ENCODE measurements around the gene RSPH6A.
"Not testable (repeated sequence)": the region's sequence is repeated elsewhere in the genome, so short reads cannot be mapped to it uniquely, and the experiment has no call there.

The RSPH6A gene

DNA sequence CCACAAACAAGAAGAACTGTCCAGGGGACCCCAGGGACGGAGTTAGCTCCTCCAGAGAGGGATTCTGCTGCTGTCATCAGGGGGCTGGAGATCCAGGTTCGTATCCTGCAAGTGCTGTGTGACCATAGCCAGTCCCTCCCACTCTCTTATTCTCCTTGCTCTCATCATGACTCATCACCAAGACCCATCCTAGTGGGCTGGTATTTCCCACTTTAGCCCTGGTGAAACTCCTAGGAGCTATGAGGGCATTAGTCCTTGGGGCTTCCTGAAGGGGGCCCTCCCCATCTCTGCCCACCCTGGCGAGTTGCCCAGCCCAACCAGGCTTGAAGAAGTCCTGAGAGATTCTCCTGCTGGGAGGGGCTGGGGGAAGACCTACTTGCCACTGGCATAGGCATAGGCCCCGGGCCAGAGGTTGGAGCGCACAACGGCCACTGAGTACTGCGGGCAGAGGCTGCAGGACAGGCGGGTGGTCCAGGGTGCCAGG, 15.0 kb downstream of the RSPH6A start:
- DNase-seq (ENCODE audit: low read depth): no peak

- DNase-seq (ENCODE audit: low read depth): not testable (repeated sequence)
Observed at GRCh38 chr19:45799541-45799940, 15.6 kb downstream of the RSPH6A start.

- DNase-seq (ENCODE audit: low read depth): peak; percentile 42
Observed at GRCh38 chr19:45798995-45799517, 16.1 kb downstream of the RSPH6A start.

DNA sequence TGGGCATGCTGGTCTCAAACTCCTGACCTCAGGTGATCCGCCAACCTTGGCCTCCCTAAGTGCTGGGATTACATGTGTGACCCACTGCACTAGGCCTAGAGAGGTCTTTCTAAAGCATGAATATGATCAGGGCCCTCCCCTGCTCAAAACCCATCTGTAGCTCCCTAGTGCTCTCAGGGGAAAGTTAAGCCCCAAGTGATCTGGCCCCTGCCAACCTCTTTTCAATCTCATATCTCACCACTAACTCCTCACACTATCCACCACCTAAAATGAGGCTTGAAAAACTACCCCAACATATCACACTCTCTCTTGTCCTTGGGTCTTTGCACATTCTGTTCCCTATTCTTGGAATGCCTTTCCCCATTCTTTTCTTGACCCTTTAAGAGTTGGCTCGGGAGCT, 20.5 kb downstream of the RSPH6A start:
- DNase-seq (ENCODE audit: low read depth): no peak

DNA sequence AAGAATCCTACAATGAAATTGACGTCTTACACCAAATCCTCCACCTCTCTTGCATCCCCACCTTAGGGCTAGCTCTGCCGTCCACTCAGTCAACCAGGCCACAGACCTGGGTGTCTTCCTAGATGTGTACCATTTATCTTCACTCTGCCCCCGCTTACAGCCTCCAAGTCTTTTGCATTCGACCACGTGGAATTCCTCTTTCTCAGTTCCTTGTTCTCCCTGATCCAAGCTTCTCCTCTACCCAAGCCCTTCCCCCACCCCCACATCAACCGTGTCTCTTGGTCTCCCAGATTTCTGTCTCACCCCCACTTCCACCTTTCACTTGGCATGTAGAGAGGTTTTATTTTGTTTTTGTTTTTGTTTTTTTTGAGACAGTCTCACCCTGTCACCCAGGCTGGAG, 21.2 kb downstream of the RSPH6A start:
- no peak for DNase-seq (ENCODE audit: low read depth)

DNA sequence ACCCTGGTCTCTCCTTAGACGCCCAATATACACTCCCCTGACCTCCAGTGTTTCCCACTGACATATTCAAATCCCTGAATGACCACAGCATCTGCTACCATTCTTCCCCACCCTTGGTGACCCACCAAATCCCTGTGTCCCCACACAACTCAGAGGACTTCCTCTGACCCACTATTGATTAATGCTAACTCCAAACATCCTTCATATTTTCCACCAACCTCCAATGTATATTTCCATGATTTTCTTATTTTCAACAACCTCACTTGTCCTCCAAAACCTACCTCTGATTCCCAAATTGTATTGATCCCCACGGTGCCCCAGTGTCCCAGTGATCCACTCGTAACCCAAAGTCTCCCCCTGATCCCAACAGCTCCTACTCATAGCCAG, 21.9 kb downstream of the RSPH6A start:
- no peak for DNase-seq (ENCODE audit: low read depth)

DNA sequence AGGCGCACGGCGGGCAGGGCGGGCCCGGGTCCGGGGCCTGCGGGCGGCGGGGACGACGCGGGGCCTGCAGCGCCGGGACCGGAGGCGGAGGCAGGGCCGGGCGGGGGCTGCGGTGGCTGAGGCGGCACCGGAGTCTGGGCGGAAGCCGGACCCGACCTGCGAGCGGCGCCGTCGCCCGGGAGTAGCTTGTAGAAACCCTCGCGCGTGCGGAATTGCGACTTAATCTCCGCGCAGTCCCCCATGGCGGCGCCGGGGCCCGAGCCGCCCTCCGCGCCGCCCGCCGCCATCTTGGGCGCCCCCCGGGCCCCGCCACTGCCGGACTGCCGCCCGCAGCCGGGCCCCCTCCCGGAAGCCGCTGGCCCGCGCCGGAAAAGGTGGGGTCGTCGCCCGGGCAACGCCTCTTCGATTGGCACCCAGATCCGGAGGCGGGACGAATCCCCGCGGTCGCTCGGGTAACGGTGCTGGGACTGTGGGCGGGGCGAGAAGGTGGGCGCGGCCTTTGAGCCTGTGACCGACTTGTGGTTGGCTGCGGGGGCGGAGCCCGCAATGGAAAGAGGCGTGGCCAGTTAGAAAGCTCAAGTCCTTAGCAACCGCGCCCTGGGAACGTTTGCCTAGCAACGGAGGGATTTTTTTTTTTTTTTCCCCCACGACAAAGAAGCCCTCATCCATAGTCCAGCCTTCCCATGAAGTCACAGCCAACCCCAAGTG, 22.5 kb downstream of the RSPH6A start, which contains the start of gene DMWD:
Gene DMWD, minus strand, starts transcription at position 376 of the 708 bp plus-strand sequence. Its CDS starts 89 bp downstream, at position 287.
- peak; percentile 99 for DNase-seq (ENCODE audit: low read depth)

DNA sequence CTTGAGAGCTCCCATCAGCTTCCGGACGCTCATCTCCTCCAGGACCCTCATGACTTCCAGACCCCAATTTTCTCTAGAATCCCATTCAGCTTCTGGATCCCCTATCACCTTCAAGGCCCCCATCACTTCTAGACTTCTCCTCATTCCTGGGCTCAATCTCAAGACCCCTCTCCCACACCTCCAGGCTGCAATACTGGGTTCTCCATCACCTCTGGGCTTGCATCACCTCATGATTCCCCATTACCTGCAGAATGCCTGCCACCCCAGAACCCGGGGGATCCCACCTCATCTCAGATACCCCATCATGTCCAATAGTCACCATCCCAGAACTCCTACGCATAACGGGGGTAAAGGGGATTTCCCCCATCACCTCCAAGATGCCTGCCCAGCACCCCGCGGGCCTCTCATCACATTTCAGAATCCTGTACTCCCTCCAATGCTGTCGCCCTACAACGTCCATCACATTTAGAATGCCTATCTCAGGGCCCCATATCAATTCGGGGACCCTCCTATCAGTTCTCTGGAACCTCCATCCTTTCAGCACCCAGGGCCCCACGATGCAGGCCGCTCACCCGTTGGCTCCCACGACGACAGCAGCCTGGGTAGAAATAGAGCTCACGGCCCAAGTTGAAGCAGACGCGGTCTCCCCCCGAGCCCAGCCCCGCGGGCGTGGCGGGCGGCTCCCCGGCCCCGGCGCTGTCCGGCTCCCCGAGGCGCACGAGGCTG, 23.2 kb downstream of the RSPH6A start:
- DNase-seq (ENCODE audit: low read depth): no peak

DNA sequence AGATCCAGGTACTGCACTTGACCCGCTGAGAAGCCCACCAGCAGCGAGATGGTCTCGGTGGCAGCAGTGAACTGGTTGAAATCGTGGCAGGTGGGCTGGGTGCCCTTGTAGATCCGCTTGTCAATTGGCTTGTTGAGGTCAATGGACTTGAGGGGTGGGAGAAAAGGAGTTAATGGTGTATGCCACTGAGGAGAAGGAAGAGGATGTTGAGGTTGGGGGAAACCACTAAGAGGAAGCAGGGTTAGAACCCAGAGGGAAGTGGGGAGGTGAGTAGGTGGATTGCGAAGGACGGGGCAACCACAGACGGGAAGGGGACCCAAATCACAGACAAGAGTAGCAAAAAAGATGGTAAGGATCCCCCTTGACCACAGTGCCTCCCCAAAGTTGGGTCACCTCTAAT, 24.2 kb downstream of the RSPH6A start:
- no peak for DNase-seq (ENCODE audit: low read depth)

DNA sequence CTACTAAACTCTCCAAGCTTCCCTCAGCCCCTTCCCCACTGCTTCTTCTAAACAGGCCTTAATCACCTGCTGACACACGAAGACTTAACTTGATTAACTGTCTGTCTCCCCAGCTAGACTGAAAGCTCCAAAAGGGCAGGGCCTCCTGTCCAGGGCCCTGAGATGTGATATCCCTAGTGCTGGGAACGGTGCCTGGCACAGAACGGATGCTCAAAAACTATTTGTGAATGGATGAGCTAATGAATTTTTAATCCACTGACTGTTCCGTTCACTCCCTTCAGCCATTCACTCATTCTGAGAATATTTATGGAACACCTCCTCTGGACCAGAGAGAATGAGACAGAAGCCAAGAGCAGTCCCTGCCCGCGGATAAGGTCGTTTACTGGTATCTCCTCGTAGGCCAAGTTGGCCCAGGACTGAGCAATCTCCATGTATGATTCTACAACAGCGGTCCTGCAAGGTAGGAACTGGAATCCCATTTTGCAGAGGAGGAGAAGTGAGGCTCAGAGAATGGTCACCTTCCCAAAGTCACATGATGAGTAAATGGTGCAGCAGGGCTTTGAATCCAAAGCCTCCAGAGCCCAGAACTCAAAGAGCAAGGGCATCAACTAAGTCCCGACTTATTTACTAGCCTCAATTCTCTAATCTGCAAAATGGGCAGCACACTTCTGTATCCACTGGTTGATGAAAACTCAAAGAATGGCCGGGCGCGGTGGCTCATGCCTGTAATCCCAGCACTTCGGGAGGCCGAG, 25.9 kb downstream of the RSPH6A start:
- no peak for DNase-seq (ENCODE audit: low read depth)

- no peak for DNase-seq (ENCODE audit: low read depth)
Observed at GRCh38 chr19:45786533-45786894, 28.6 kb downstream of the RSPH6A start.

GRCh38 chr19:45785781-45786532, 29.2 kb downstream of the RSPH6A start:
- no peak for DNase-seq (ENCODE audit: low read depth)

DNA sequence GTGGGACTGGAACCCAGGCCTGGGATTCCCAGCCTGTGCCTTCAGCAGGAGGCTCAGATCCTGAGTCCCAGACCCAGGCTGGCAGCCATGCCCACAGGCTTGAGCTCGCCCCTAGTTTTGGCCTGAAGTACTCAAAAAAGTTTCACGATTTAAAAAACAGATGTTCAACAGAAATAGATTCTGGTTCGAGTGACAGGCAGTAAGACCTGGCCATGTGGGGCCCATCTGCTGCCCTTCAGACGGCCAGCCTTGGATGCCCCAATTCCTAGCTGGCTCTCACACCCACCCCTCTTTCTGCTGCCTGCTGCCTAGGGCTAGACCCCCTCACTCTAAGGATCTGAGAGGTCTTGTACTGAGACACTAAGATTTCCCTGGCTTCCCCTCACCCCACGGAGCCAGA, 30.0 kb downstream of the RSPH6A start:
- no peak for DNase-seq (ENCODE audit: low read depth)

DNA sequence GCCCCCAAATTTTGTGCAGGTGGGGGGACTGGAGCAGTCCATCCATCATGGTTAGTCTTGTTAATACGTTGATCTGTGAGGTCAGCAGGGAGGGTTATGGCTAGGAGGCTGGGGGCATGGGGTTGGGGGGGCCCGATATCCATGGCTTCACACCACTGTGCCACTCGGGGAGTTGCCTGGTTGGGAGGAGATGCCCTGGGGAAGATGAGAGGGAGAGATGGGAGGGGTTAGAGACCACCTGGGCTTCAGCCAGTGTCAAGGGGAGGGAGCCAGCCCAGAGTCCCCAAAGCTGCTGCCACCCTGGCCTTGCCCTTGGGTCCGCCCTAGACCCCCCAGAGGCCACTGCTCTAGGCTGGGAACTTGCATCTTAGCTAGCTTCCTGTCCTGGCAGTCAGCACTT, 31.0 kb downstream of the RSPH6A start:
- DNase-seq (ENCODE audit: low read depth): no peak

DNA sequence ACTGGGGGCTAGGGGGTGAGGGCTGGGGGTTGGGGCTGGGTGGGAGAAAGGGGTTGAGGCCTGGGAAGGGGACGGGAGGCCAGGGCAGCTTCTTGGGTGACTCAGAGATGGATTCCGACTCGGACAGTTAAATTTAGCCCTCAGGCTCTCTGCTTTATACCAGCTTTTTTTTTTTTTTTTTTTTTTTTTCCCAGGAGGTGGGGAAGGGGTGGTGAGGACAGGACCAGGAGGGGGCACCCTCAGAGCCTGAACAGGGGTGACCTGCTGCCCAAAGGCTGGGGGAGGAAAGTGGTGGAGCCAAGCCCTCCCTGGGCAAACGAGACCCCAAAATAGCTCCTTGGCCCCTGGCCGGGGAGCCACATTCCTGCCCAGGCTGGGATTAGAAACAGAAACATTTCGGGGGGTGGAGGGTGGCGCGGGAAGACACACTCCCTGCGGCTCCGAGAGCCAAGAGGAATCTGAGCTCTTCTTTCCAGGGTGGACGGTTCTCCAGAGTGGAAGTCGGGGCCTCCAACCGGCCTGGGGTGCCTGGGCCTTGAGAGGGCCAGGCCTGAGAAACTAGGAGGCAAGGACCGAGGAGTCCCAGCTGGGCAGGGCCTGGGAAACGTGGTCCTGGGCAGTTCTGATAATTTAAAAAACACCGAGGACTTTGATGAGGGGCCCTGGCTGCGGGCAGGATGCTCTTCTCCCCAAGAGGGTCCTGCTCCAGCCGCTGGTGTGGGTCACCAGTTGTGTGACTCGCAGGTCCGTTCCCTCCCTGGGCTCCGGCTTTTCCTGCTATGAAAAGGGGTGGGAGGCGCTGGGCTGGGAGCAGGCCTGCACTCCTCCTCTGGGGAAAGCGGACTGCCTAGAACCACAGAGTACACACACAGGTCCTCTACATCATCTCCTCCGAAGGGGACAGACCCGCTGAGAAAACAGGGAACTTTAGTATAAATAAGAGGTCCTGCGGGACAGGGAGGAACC, 32.0 kb downstream of the RSPH6A start:
- no peak for DNase-seq (ENCODE audit: low read depth)

DNA sequence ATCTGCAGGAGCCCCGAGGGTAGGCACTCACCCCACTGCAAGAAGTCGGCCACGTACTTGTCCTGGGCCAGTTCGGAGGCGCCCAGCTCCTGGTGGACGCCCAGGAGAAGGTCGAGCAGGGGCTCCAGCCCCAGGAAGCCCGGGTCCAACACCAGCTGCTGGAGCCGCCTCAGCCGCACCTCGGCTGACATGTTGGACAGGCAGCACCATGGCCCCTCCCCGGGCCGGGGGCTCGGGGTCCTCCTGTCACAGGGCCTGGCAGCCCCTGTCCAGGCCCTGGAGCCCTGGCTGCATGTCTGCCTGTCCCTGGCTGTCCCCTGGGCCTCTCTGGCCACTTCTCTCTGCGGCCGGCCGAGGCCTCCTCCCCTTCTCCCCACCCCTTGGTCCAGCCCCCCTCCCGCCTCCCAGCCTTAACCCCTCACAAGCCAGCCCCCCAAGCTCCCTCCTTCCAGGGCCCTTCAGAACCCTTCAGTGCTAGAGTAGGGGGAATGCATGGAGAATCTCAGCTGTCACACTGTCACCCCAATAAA, 32.9 kb downstream of the RSPH6A start, which contains the start of gene DMPK:
Gene DMPK, minus strand, starts transcription at position 329 of the 530 bp plus-strand sequence. Its CDS starts 138 bp downstream, at position 191.
- DNase-seq (ENCODE audit: low read depth): no peak

- no peak for DNase-seq (ENCODE audit: low read depth)
Observed at GRCh38 chr19:45781214-45782161, 33.6 kb downstream of the RSPH6A start.

DNA sequence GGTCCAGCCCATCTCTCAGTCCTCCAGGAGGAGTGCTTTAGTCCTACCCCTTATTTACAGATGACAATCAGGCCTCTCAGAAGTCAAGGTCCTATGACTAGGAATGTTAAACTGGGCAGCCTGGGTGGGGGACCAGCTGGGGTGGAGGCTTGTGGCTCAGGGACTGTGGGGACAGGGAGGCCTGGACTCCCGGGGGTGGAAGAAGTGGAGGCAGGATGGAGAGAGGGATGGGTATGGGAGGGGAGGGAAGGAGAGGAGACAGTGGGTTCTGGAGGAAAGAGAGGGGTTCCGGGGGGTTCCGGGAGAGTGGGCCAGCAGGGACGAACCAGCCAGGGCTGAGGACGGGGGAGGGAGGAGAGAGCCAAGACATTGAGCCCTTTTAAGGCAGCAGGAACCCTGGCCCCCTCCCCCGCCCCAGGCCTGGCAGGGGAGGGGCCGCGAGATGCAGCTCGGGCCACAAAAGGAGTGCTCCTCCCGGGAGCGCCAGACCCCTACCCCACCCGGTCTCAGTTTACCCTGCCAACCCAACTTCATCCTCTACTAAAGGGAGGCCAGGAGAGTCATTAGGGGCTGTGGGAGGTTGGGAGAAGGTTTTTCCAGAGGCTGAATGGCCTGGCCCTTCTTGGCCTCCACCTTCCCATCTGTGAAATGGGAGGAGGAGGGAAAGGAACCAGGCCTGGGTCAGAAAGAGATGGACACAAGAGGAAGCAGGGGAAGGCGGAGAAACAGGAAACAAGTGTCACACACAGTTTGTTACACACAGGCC, 34.5 kb downstream of the RSPH6A start:
- no peak for DNase-seq (ENCODE audit: low read depth)
